GOT3 (cell line): ENCODE data around the gene WDR4.
A peak's percentile ranks its signal among the peaks of the same experiment; 100 is the strongest.
"Not testable (repeated sequence)": the region's sequence is repeated elsewhere in the genome, so short reads cannot be mapped to it uniquely, and the experiment has no call there.

Experiments
- DNase-seq: peaks from one replicate; lab custom pipeline; 2025; ENCODE audit warnings: mixed read lengths; lab: John Stamatoyannopoulos, UW

Gene WDR4, protein sequence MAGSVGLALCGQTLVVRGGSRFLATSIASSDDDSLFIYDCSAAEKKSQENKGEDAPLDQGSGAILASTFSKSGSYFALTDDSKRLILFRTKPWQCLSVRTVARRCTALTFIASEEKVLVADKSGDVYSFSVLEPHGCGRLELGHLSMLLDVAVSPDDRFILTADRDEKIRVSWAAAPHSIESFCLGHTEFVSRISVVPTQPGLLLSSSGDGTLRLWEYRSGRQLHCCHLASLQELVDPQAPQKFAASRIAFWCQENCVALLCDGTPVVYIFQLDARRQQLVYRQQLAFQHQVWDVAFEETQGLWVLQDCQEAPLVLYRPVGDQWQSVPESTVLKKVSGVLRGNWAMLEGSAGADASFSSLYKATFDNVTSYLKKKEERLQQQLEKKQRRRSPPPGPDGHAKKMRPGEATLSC

DNA sequence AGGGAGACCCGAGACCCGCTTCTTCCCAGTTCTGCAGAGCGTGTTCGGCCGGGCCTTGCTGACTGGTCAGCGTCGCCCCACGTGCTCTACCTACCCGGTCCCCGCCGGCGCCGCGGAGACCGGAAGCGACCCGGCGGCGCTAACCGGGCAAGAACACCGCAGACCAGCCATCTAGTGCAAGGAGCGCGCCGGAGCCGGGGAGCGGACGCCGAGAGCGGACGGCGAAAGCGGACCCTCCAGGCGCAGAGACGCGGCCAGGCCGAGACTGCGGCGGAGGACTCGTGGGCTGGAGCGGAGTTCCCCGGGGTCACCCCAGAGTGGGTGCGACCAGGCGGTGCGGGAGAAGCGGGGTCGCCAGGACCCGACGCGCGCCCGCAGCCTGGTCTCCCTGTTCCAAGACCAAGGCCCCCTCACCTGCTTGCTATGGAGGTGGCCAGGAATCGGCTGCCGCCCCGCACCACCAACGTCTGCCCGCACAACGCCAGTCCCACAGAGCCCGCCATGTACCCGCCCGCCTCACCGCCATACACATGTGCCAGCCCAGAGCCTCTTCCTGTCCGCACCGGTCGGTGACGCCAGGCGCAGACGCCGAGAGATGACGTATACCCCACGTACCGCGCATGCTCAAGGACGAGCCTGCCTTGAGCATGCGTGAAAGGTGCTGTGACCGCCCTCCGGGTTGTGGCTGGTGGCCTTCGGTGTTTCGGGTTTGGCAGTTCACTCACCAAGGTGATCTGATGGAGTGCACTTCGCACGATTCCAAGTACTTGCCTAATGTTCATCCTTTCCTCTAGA, at the start of gene WDR4:
TSS of gene WDR4 (minus strand) at position 547 of the 795 bp plus-strand sequence. CDS start at position 503, 44 bp downstream.
- DNase-seq, result peak; percentile 85

DNA sequence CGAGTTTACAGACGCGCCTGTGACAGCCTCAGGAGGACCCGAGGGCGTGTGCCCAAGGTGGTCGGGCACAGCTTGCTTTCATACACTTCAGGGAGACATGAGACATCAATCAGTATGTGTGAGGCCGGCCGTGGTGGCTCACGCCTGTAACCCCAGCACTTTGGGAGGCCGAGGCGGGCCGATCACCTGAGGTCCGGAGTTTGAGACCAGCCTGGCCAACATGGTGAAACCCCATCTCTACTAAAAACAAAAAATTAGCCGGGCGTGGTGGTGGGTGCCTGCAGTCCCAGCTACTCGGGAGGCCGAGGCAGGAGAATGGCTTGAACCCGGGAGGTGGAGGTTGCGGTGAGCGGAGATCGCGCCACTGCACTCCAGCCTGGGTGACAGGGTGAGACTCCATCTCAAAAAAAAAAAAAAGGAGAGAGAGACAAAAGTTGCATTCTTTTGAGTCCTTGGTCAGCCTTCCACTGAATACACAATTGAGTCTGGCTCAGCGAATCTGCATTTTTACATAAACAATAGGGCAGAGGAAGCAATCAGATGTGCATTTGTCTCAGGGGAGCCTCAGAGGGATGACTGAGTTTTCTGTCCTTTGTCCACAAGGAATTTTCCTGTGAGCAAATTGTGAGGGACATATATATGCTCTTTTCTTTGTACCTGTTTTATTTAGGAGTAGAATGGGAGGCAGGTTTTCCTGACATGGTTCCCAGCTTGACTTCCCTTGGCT, 48.3 kb upstream of the WDR4 start:
- not testable (repeated sequence) for DNase-seq

DNA sequence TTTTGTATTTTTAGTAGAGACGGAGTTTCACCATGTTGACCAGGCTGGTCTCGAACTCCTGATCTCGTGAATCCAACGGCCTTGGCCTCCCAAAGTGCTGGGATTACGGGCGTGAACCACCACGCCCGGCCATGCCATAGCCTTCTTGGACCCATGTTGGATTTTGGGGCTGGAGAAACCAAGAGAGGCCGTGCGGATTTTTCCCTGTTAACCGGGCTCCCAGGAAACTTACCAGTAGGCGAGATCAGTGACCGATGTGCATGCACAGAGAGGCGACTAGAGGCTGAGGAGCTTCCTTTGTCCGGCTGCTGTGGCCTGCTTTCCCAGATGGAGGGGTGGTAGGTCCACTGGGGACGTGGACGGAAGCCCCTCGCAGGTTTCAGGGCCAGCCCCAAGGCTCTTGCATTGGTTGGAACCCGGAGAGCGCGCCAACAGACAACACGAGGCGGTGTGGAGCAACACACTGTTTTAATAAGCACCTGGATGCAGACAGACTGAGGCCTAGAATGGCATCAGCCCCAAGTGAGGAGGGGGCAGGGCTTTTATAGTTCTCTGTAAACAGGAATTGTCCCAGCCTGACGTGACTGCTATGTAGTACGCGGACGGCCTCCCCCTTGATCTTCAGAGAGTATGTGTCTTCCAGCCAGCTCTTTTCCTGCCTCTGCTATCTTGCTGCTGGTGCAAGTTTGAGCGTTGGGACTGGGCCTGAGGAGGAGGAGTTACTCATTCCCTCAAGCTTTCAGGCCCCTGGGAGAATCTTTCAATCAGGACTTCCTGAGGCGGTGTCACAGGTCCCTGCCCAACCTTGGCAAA, 46.0 kb upstream of the WDR4 start, which contains the start of gene ERVH48-1:
TSS of gene ERVH48-1 (minus strand) at position 517 of the 813 bp plus-strand sequence. CDS start 6,624 bp downstream, outside the sequence.
- no peak for DNase-seq

DNA sequence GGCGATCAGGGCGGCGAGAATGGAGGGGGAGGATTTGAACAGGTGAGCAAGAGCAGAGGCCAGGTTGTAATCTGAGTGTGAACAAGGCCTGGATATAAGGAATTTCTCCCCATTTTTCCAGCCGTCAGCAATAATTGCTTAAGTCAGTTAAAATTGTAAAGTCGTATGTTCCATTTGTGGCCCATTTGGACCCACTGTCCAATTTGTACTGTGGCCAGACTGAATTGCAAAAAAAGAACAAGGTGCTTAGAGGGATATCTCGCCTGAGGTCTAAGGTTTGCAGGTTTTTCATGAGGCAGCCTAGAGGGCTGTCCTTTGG, 45.1 kb upstream of the WDR4 start:
- no peak for DNase-seq

DNA sequence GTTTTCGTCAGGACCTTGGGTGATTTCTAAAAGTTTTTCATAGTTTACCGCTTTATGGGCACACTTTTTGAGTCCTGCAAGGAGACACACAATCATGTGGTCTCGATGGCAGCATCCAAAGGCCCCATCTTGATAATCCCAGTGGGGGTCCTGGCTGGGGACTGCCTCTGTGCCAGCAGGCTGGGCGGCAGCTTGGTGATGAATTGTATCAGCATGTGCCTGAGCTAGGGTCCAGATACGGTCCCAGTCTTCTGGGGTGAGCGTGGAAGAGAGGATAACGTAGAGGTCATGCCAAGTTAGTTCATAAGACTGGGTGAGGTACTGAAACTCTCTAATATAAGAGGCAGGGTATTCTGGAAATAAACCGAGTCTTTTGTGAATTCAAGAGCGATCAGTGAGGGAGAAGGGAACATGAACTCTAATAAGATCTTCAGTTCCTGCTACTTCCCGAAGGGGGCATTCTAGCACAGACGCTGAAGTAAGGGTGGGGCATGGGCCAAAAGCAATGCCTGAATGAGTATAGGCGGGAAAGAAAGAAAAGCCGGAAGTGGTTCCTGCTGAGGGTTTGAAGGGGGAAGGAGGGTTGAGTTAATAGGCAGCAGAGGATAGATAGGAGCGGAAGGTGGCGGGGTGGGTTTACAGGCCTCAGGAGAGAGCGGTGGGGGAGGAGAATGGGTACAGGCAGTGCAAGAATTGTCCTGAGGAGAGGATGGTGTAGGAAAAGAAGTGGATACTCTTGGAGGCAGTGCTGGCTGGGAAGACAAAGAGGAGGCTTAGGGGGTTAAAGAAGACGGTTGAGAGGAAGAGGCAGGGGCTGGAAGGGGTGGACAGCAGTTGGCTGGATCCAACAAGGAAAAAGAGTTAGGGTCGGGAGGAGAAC, 44.5 kb upstream of the WDR4 start:
- no peak for DNase-seq

DNA sequence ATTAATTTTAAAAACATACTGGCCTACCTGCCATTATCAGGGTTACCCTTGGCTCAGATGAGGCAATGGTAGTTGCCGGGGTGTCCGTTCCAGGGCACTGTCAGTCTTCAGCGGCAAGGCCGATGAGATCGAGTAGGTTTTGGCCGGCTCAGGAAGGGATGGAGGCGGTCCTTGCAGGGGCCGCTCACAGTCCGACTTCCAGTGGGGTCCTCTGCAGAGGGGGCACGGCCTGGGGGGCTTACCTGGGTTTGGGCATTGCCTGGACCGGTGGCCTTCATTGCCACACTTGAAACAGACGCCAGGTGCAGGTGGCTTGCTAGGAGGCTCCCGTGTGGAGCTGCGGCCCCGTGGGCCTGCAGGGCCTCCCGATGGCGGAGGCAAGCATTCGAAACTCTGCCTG, 43.6 kb upstream of the WDR4 start:
- no peak for DNase-seq

DNA sequence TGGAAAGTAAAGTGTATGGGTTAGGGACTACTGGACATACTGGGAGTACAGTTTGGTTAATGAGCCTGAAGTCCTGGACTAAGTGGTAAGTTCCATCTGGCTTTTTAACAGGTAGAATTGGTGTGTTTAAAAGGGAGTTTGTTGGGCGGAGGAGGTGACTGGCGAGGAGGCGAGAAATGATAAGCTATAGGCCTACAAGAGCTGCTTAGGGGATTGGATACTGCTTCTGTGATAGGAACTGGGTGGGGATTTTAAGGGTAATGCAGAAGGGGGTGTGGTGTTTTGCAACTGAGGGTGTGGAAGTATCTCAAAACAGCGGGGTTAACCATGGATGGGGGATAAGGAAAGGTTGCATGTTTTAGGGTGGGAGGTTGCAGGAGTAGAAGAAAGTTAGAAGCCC, 42.6 kb upstream of the WDR4 start:
- no peak for DNase-seq

DNA sequence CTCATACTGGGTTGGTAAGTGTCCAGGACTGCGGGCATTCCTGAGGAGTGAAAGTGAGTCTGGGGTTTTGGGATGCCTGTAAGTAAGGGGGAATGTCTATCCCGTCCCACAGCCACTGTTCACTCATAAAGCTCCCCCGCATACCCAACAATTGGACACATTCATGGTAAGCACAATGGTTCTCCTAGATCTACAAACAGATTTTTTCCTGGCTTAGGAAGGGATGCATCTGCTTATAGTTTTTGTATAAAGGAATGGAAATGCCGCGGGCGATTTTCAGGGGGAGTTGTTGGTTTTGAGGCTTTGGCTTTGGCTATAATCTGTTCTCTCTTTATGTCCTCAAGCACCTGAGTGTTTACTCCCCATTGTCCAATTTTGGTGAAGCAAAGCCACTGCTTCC, 39.0 kb upstream of the WDR4 start:
- no peak for DNase-seq

DNA sequence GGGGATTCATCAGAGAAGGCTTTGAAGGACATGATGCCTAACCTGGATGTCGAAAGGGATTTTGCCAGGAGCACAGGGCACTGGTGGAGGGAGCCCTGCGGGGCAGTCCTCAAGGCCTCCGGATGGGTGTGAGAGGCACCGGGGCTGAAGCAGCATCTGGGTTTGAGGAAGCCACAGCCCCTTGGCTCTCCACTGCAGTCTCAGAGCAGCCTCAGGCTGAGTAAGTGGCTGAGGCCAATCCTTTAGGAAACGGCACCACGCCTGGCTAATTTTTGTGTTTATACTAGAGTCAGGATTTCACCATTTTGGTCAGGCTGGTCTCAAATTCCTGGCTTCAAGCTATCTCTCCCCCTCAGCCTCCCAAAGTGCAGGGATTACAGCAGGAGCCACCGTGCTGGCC, 34.1 kb upstream of the WDR4 start:
- no peak for DNase-seq

DNA sequence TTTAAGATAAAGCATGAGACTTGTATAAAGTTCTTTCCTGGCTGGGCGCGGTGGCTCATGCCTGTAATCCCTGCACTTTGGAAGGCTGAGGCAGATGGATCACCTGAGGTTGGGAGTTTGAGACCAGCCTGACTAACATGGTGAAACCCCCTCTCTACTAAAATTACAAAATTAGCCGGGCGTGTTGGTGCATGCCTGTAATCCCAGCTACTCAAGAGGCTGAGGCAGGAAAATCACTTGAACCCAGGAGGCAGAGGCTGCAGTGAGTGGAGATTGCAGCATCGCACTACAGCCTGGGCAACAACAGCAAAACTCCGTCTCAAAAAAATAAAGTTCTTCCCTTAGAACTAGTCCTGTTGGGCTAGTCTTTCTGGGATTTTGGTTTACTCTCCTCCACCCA, 32.6 kb upstream of the WDR4 start:
- DNase-seq, result not testable (repeated sequence)

DNA sequence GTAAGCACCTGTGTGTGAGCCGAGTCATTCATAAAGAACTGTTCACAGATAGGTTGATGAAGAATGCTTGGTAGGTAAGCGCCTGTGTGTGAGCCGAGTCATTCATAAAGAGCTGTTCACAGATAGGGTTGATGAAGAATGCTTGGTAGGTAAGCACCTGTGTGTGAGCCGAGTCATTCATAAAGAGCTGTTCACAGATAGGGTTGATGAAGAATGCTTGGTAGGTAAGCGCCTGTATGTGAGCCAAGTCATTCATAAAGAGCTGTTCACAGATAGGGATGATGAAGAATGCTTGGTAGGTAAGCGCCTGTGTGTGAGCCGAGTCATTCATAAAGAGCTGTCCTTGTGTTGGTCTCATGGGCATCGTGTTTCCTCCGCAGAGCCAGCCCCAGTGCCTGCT, 29.1 kb upstream of the WDR4 start:
- not testable (repeated sequence) for DNase-seq

DNA sequence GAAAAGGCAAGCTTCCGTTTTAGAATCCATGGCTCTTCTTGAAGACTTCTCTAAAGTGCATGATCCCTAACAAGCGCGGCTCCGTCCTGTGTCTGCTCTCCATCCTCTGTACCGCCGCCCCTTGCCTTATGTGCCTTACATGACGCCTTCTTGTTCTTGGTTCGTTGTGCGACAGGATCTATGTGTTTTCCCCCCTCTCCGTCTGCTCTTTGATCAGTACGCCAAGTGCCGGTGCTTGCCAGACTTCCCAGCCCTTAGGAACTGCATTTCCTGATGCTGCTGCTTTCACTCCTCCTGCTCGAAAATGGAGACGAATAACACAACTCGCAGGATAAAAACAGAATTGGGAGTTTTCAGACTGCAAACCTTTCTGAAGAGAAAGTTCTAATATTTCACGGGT, 26.9 kb upstream of the WDR4 start:
- DNase-seq, result no peak

DNA sequence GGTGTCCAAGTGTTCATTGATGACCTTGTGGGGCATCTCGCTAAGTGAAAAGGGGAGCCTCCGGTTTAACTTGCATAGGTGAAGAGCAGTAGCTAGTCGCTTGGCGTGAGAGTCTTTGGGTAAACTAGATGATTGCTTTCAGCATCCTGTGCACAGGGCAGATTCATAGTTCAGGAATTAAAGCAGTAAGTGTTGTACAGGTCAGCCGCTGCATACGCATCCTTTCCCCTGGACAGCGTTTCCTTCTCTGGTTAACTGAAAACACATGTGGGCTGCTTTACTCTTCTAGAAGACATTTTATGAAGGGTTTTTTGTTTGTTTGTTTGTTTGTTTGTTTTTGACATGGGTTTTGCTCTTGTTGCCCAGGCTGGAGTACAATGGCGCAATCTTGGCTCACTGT, 25.9 kb upstream of the WDR4 start:
- no peak for DNase-seq

DNA sequence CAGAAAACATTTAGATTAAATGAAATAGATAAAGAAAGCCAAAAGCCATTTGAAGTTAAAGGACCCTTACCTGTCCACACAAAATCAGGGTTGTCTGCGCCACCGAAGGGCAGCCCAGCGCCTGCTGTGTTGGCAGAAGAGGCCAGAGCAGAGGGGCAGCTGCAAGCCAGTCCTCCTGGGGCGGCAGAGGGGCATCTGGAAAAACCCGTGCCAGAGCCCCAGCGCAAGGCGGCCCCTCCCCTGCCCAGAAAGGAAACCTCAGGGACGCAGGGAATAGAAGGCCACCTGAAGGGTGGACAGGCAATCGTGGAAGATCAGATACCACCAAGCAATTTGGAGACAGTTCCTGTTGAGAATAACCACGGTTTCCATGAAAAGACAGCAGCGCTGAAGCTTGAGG, 24.5 kb upstream of the WDR4 start:
- DNase-seq, result no peak

DNA sequence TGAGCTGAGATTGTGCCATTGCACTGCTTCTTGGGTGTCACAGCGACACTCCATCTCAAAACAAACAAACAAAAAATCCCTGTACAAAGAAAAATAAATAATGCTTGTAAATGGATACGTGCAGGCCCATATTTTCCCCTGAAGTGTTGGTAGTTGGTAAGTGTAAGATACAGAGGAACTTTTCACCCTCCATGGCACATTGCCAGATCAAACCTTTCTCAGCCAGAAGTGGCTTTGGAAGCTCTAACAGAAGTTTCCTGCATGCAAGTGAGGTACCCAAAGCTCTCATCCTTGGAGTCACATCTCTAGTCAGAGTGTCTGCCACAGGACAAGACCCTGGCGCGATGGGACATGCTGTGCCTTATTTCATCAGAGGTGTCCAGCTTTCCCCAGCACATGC, 21.1 kb upstream of the WDR4 start:
- no peak for DNase-seq

DNA sequence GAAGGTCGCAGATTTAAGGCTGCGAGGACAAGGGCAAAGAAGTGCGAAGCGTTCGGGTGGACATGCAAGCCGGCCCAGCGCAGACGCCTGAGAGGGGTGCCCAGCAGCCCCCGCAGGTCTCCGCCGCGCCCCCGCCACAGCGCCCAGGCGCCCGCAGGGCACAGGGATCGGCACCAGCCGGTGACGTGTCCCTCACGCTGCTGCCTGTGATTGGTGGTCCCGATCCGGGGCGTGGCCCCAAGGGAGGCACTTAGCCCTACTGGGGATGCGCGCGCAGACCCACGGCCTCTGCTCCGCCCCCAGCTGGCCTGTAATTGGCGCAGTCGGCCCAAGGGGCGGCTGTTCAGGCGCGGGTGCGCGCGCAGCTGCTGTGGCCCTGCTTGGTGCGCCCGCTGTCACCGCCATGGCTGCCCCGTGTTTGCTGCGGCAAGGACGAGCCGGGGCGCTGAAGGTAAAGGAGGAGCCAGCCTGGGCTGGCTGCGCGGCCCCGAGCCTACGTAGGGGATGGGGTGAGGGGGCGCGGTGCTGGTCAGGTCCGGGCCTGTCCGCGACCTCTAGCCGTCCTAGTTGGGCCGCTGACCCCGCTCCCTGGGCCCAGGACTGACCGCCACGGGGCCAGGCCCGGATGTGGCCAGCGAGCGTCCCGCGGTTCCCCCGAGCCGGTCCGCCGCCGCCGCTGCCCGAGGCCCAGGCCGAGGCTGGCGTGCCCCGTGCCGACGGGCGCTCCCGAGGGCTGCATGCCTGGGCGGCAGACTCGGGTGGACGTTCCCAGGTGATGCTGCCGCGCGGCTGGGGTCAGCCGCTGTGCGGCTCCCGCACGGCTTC, 13.8 kb upstream of the WDR4 start, which contains the start of gene NDUFV3:
TSS of gene NDUFV3 (plus strand) at position 379 of the 825 bp plus-strand sequence. CDS start at position 404, 25 bp downstream.
- peak; percentile 98 for DNase-seq

DNA sequence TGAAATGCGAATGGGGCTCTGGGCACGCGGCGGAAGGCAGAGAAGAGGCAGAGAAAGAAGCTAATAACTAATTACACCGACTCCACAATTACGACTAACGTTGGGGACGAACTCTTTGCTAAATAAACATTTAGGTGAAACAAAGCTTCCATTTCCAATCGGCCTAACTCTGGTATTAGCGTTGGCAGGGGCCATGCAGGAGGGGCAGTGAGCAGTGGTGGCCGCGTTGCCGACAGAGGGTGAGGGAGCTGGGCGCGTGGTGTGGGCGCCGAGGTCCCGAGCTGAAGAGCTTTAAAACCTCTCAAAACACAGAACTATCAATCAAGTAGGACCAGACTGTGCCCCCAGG, 13.2 kb upstream of the WDR4 start:
- DNase-seq, result no peak

DNA sequence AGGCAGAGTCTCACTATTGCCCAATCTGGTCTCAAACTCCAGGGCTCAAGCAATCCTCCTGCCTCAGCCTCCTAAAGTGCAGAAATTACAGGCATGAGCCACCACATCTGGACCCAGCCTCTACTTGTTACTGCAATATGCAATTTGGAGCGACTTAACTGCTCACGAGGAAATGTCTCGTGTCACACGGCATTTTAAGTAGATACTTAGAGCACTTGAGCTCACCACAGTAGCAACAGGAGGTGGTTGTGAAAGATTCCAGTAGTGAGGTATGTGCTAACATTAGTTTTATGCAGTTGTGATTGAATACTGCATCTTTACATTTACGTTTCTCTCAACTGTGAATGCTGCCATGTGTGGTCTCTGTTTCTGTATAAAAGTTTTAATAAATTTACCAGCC, 8.0 kb upstream of the WDR4 start:
- no peak for DNase-seq

DNA sequence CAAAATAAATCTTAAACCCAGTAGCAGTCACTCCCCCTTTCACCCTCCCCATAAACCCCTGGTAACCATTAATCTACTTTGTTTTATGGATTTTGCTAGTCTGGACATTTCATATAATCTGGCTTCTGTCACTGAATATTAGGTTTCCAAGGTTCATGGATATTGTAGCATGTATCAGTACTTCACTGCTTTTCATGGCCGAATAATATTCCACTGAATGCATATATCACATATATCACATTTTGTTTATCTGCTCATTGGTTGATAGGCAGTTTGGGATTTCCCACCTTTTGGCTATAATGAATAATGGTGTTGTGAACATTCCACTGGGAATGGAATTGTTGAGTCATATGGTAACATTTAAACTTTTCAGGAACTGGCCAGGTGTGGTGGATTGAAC, 4.6 kb upstream of the WDR4 start:
- no peak for DNase-seq

DNA sequence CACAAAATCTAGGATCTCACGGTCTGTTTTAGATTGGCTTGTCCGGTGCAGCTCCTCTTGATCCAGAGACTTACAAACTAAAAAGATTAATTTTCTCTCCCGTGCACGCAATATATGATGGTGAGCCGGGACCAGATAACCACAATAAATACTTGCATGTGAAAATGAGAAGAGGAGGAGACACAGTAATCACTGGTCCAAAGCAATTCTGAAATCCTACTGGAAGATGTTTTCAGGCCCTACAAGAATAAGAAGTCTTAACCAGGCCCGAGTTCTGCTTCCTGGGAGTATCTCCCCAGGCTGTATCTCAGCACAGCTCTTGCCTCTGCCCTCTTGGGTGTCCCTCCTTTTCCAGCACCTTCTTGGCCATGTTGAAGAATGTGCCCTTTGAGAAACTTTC, 1.0 kb upstream of the WDR4 start:
- DNase-seq, result no peak
